GM13977 (cell line): Measurements from ENCODE around the gene TBC1D19.

Source experiments
- DNase-seq: peaks from one replicate; pipeline ENCODE4 v3.0.0; 2012; ENCODE audit warnings: low spot score
- in situ Hi-C: fragments of 300-500 bp; cut with MboI; formaldehyde crosslinking; loops from one replicate; pipeline ENCODE4 v1.12.0; 2022; ENCODE audit warnings: low sequenced_read_pairs, low pct_unique_long_range_greater_than_20kb, mixed read lengths, inconsistent platforms; ENCODE audit not compliant: unreplicated experiment
- TF ChIP-seq, protein P1 (sequence below): IDR thresholded peaks from 2 replicates; pipeline ENCODE4 v1.5.1; 2012; ENCODE audit warnings: mild to moderate bottlenecking, control low read depth; ENCODE audit not compliant: insufficient read depth; ENCODE audit errors: extremely low read depth, missing control alignments

TBC1D19 gene

DNA sequence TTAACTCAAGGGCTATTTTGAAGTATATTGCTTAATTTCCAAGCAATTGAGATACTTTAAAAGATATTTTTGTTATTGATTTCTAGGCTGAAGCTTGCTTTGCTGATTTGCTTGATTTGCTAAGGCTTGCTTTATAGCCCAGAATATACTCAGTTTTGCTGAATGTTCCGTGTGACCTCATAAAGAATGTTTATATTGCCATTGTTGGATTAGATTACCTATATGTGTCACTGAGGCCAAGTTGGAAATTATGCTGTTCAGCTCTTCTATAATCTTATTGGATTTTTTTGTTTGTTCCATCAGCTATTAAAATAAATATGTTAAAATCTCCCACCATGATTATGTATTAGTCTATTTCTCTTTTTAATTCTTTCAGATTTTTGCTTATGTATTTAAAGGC, 13.0 kb downstream of the TBC1D19 start:
- TF ChIP-seq, protein P1, sequence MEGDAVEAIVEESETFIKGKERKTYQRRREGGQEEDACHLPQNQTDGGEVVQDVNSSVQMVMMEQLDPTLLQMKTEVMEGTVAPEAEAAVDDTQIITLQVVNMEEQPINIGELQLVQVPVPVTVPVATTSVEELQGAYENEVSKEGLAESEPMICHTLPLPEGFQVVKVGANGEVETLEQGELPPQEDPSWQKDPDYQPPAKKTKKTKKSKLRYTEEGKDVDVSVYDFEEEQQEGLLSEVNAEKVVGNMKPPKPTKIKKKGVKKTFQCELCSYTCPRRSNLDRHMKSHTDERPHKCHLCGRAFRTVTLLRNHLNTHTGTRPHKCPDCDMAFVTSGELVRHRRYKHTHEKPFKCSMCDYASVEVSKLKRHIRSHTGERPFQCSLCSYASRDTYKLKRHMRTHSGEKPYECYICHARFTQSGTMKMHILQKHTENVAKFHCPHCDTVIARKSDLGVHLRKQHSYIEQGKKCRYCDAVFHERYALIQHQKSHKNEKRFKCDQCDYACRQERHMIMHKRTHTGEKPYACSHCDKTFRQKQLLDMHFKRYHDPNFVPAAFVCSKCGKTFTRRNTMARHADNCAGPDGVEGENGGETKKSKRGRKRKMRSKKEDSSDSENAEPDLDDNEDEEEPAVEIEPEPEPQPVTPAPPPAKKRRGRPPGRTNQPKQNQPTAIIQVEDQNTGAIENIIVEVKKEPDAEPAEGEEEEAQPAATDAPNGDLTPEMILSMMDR, result no peak
- no peak for DNase-seq
- in situ Hi-C loops, result no loop called here

DNA sequence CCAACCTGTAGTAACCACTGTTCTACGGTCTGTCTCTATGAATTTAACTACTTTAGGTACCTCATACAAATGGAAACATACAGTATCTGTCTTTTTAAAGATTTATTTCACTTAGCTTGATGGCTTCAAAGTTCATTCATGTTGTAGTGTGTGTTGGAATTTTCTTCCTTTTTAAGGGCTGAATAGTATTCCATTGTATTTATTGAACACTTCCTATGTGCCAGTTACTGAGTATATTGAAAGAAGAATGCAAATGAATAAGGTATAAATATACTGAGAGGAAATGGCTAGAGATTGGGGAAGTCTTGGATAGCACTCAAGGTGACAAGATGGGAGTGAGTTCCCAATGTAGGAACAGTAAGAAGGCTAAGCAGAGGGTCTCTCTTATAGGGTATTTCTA, 17.3 kb downstream of the TBC1D19 start:
- TF ChIP-seq, protein P1, result no peak
- in situ Hi-C loops, result no loop called here
- DNase-seq, result no peak

GRCh38 chr4:26607776-26608175, 23.9 kb downstream of the TBC1D19 start:
- in situ Hi-C loops, result no loop called here
- DNase-seq, result no peak
- TF ChIP-seq, protein P1, result no peak

GRCh38 chr4:26609391-26609790, 25.5 kb downstream of the TBC1D19 start:
- DNase-seq, result no peak
- TF ChIP-seq, protein P1, result no peak
- in situ Hi-C loops, result no loop called here

DNA sequence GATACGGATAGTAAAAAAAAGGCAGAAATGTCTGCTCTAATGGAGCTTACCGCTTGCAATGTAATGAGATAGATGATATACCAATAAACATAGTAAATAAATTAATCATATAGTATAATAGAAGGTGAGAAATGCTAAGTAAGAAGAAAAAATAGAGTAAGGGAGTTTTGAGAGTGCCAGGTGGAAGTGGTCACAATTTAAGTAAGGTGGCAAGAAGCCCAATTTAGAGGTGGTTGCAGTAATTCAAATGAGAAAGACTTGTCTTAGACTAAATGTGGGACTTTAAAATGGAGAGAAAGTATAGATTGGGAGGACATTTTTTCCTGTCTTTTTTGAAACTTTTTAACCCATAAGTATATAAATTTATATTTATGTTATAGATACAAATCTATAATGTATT, 26.0 kb downstream of the TBC1D19 start:
- TF ChIP-seq, protein P1, result no peak
- DNase-seq, result no peak
- in situ Hi-C loops, result no loop called here

- in situ Hi-C loops, result no loop called here
- no peak for DNase-seq
- TF ChIP-seq, protein P1, result no peak
Measured at GRCh38 chr4:26611372-26611771, 27.5 kb downstream of the TBC1D19 start.

DNA sequence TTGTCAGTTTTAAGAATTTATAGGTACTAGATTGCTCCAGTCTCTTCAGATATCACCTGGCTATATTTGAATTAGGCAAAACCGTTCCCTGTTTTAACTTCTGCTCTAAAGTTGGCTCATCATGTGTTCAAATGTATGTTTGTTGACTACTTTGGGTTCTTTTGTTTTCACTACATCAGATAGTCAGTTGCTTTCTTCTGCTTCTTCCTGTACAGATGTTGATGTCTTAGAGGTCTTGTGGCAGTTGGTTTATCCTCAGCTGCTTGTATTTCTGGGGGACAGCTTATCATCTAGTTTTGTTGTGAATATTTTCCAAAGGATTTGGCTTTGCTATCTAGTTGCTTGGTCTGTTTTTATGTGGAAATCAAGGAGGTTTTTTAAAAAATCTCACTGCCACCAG, 28.0 kb downstream of the TBC1D19 start:
- in situ Hi-C loops, result no loop called here
- TF ChIP-seq, protein P1, result no peak
- DNase-seq, result no peak
